Measurements from ENCODE around the gene ADAP2. TPM values are rescaled to one million over a fixed set of nuclear protein-coding genes. Genes with fewer than 3 reads are reported as not detected.

The ADAP2 gene
- total and polyA plus RNA-seq, 10 of the 15 experiments (the other 5 are each of a cell fraction or from before 2014, with no cell fraction given), result 0.15 to 13.6 (median 6.8) TPM

GRCh38 chr17:30950669-30951399 lies 29.1 kb downstream of the ADAP2 start:
- POLR2A ChIA-PET, result no interaction called here
- no peak for ATAC-seq
- Histone ChIP-seq H2AFZ (ENCODE audit: control insufficient read depth, low read depth, low read length) (no peak overlapping the region), H3K9ac (ENCODE audit: control insufficient read depth, insufficient read depth, low read length) (no peak overlapping the region), H3K4me2 (ENCODE audit: control insufficient read depth, insufficient read depth) (no peak overlapping the region), H3K79me2 (ENCODE audit: control insufficient read depth, insufficient read depth, low read length) (no peaks in the 10 kb centered on the region), H3K36me3 (ENCODE audit: control insufficient read depth in 2 of 2, insufficient read depth in 2 of 2, low read length in 1 of 2) (no peaks in the 10 kb centered on the region), H3K27me3 (replicated peaks in 1 of 2; ENCODE audit: control insufficient read depth in 2 of 2, insufficient read depth in 2 of 2, low read length in 1 of 2) (no peaks in the 10 kb centered on the region), H4K20me1 (ENCODE audit: control insufficient read depth, insufficient read depth) (no peaks in the 10 kb centered on the region), H3K9me3 (replicated peaks; ENCODE audit: control insufficient read depth, insufficient read depth, low read length) (no peaks in the 10 kb centered on the region), H3K27ac (ENCODE audit: control insufficient read depth, insufficient read depth) (no peak overlapping the region), H3K4me3 (no peak overlapping the region), H3K4me1 (ENCODE audit: control insufficient read depth, insufficient read depth, low read length) (peaks cover 12% of the 10 kb centered on the region)
- intact Hi-C loops (cut with micrococcal nuclease; ENCODE audit: unreplicated experiment), result no loop called here
- no peak for FAIRE-seq
- in situ Hi-C loops (cut with MboI), result no loop called here
- DNase-seq (ENCODE audit: low read depth, low spot score), result no peak
- SMC1A ChIA-PET (ENCODE audit: uncharacterized antibody, unreplicated experiment), result interaction anchor here (1.2 kb wide), 1 partner anchor 10 kb away, joined by 5 read pairs; no protein-coding TSS in a partner anchor
- no TSS peak for BruUV-seq (replicated peaks)
- RAD21 ChIA-PET (ENCODE audit: unreplicated experiment), result no interaction called here
- CTCF ChIA-PET, result no interaction called here
- WGBS (ENCODE audit: insufficient coverage, insufficient replicate concordance, low lambda C conversion rate, missing lambda C conversion rate), result 76% methylated on average over 9 of the region's 9 CpGs
- no peak for TF ChIP-seq ZNF687 (IDR thresholded peaks at IDR 0.05)
- no peak for TF ChIP-seq MEF2B (IDR thresholded peaks at IDR 0.05; ENCODE audit: partially characterized antibody, poor library complexity, severe bottlenecking)
- no peak for TF ChIP-seq NR2C1 (IDR thresholded peaks at IDR 0.05)
- TF ChIP-seq KAT2A (conservative IDR thresholded peaks at IDR 0.05; ENCODE audit: control insufficient read depth, low read depth, low read length), result no peak
- no peak for TF ChIP-seq FOXK2 (IDR thresholded peaks at IDR 0.05)
- TF ChIP-seq NR2F1 (conservative IDR thresholded peaks at IDR 0.05), result no peak
- no peak for TF ChIP-seq RB1 (IDR thresholded peaks at IDR 0.05; ENCODE audit: borderline replicate concordance)
- no peak for TF ChIP-seq HDGF (IDR thresholded peaks at IDR 0.05)
- TF ChIP-seq, protein P1, sequence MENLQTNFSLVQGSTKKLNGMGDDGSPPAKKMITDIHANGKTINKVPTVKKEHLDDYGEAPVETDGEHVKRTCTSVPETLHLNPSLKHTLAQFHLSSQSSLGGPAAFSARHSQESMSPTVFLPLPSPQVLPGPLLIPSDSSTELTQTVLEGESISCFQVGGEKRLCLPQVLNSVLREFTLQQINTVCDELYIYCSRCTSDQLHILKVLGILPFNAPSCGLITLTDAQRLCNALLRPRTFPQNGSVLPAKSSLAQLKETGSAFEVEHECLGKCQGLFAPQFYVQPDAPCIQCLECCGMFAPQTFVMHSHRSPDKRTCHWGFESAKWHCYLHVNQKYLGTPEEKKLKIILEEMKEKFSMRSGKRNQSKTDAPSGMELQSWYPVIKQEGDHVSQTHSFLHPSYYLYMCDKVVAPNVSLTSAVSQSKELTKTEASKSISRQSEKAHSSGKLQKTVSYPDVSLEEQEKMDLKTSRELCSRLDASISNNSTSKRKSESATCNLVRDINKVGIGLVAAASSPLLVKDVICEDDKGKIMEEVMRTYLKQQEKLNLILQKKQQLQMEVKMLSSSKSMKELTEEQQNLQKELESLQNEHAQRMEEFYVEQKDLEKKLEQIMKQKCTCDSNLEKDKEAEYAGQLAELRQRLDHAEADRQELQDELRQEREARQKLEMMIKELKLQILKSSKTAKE (IDR thresholded peaks at IDR 0.05; ENCODE audit: low read depth, poor library complexity, severe bottlenecking), result no peak
- TF ChIP-seq NR2C2 (IDR thresholded peaks at IDR 0.05; ENCODE audit: borderline replicate concordance, control insufficient read depth, insufficient read length, low read depth), result no peak
- TF ChIP-seq NFYA (IDR thresholded peaks at IDR 0.05; ENCODE audit: borderline replicate concordance, low read depth, low read length), result no peak
- TF ChIP-seq, protein P2, sequence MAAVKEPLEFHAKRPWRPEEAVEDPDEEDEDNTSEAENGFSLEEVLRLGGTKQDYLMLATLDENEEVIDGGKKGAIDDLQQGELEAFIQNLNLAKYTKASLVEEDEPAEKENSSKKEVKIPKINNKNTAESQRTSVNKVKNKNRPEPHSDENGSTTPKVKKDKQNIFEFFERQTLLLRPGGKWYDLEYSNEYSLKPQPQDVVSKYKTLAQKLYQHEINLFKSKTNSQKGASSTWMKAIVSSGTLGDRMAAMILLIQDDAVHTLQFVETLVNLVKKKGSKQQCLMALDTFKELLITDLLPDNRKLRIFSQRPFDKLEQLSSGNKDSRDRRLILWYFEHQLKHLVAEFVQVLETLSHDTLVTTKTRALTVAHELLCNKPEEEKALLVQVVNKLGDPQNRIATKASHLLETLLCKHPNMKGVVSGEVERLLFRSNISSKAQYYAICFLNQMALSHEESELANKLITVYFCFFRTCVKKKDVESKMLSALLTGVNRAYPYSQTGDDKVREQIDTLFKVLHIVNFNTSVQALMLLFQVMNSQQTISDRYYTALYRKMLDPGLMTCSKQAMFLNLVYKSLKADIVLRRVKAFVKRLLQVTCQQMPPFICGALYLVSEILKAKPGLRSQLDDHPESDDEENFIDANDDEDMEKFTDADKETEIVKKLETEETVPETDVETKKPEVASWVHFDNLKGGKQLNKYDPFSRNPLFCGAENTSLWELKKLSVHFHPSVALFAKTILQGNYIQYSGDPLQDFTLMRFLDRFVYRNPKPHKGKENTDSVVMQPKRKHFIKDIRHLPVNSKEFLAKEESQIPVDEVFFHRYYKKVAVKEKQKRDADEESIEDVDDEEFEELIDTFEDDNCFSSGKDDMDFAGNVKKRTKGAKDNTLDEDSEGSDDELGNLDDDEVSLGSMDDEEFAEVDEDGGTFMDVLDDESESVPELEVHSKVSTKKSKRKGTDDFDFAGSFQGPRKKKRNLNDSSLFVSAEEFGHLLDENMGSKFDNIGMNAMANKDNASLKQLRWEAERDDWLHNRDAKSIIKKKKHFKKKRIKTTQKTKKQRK (IDR thresholded peaks at IDR 0.05; ENCODE audit: low read depth, low read length), result no peak
- TF ChIP-seq RAD51 (IDR thresholded peaks at IDR 0.05), result no peak
- TF ChIP-seq TCF7 (IDR thresholded peaks at IDR 0.05; ENCODE audit: borderline replicate concordance), result no peak

Measured in GM12878 (cell line).